IMR-90 (cell line): ENCODE measurements around the gene NR1I2. TPM values are rescaled to one million over a fixed set of nuclear protein-coding genes. Genes with fewer than 3 reads are reported as not detected.

Experiments
- ATAC-seq: fragments of 200-7000 bp; cut with Tn5 transposase; 2 replicates; pipeline ENCODE4 v1.9.1; 2020; ENCODE audit warnings: low read depth, mild to moderate bottlenecking, moderate library complexity
- BruUV-seq: library from RNA; stranded (reverse); fragments of 400-500 nt; replicated peaks from 2 replicates; lab custom pipeline; 2021; lab: Mats Ljungman, UMichigan
- CTCF ChIA-PET: fragments of 300-600 bp; formaldehyde crosslinking; extraction: SDS; loops from one replicate; lab custom pipeline; 2021; ENCODE audit warnings: antibody characterized with exemption; lab: Yijun Ruan, JAX
- POLR2A ChIA-PET: fragments of 300-600 bp; sonication (Branson Sonifier 250); formaldehyde crosslinking; loops from one replicate; lab custom pipeline; 2022; ENCODE audit warnings: antibody characterized with exemption; ENCODE audit not compliant: unreplicated experiment; lab: Charles Lee
- DNase-seq: peaks from one replicate; pipeline ENCODE4 v3.0.0; 2013
- H2AFZ ChIP-seq: replicated peaks from 2 replicates; pipeline ENCODE3; 2013; ENCODE audit warnings: low read length, mild to moderate bottlenecking; ENCODE audit not compliant: poor library complexity
- H2AK5ac ChIP-seq: 2 replicates; pipeline ENCODE4 v1.6.1; 2013; ENCODE audit warnings: low read depth, low read length, inconsistent platforms
- H2AK9ac ChIP-seq: replicated peaks from 2 replicates; pipeline ENCODE3; 2013; ENCODE audit warnings: mild to moderate bottlenecking, low read depth, low read length, moderate library complexity; ENCODE audit not compliant: poor library complexity
- H2BK120ac ChIP-seq: 2 replicates; pipeline ENCODE4 v1.6.1; 2013; ENCODE audit warnings: low read depth, low read length, inconsistent platforms
- H2BK15ac ChIP-seq: 3 replicates; pipeline ENCODE4 v1.6.1; 2013; ENCODE audit warnings: low read depth, low read length, inconsistent platforms
- H2BK20ac ChIP-seq: 2 replicates; pipeline ENCODE4 v1.6.1; 2013; ENCODE audit warnings: low read depth, mild to moderate bottlenecking, inconsistent platforms, low read length, moderate library complexity
- H2BK5ac ChIP-seq: 2 replicates; pipeline ENCODE4 v1.6.1; 2013; ENCODE audit warnings: mild to moderate bottlenecking, low read depth, low read length, inconsistent platforms; ENCODE audit not compliant: poor library complexity, severe bottlenecking
- H3K14ac ChIP-seq: replicated peaks from 2 replicates; pipeline ENCODE4 v1.6.1; 2013; ENCODE audit warnings: low read depth, low read length, inconsistent platforms
- H3K18ac ChIP-seq: 2 replicates; pipeline ENCODE4 v1.6.1; 2013; ENCODE audit warnings: low read depth, low read length, control low read depth
- H3K23ac ChIP-seq: 2 replicates; pipeline ENCODE4 v1.6.1; 2013; ENCODE audit warnings: low read depth, low read length, inconsistent platforms
- H3K27ac ChIP-seq: 2 replicates; pipeline ENCODE4 v1.5.1; 2013; ENCODE audit warnings: mild to moderate bottlenecking, control low read depth, low read length; ENCODE audit not compliant: insufficient read depth
- H3K27me3 ChIP-seq: 2 replicates; pipeline ENCODE4 v1.6.1; 2013; ENCODE audit warnings: low read length; ENCODE audit not compliant: control insufficient read depth, insufficient read depth
- H3K36me3 ChIP-seq: 2 replicates; pipeline ENCODE4 v1.6.1; 2013; ENCODE audit warnings: low read length, mixed read lengths; ENCODE audit not compliant: control insufficient read depth, insufficient read depth
- H3K4ac ChIP-seq: 2 replicates; pipeline ENCODE4 v1.6.1; 2013; ENCODE audit warnings: low read depth, low read length, inconsistent platforms
- H3K4me1 ChIP-seq: 2 replicates; pipeline ENCODE4 v1.6.1; 2013; ENCODE audit warnings: low read length, mixed read lengths; ENCODE audit not compliant: control insufficient read depth, insufficient read depth
- H3K4me2 ChIP-seq: 2 replicates; pipeline ENCODE4 v1.6.1; 2013; ENCODE audit warnings: low read depth, mild to moderate bottlenecking, control low read depth, low read length, moderate library complexity
- H3K4me3 ChIP-seq: 2 replicates; pipeline ENCODE4 v1.5.1; 2013; ENCODE audit warnings: low read depth, mild to moderate bottlenecking, control low read depth, low read length, moderate library complexity; ENCODE audit not compliant: insufficient read depth
- H3K56ac ChIP-seq: 2 replicates; pipeline ENCODE4 v1.6.1; 2013; ENCODE audit warnings: low read length, inconsistent platforms; ENCODE audit not compliant: insufficient read depth; ENCODE audit errors: extremely low read depth
- H3K79me1 ChIP-seq, 2 experiments: 2 replicates each; pipeline ENCODE4 v1.6.1; 2013; ENCODE audit warnings: low read length in 2 of 2, inconsistent platforms in 1 of 2, low read depth in 1 of 2
- H3K9ac ChIP-seq: 2 replicates; pipeline ENCODE4 v1.6.1; 2013; ENCODE audit warnings: low read depth, low read length, control low read depth
- H3K9me1 ChIP-seq: 2 replicates; pipeline ENCODE4 v1.6.1; 2013; ENCODE audit warnings: low read length, inconsistent platforms; ENCODE audit not compliant: insufficient read depth
- H3K9me3 ChIP-seq: 2 replicates; pipeline ENCODE4 v1.6.1; 2013; ENCODE audit warnings: low read length; ENCODE audit not compliant: control insufficient read depth, insufficient read depth
- H4K20me1 ChIP-seq: 2 replicates; pipeline ENCODE4 v1.6.1; 2013; ENCODE audit warnings: low read length, inconsistent platforms; ENCODE audit not compliant: insufficient read depth
- H4K5ac ChIP-seq: 2 replicates; pipeline ENCODE4 v1.6.1; 2013; ENCODE audit warnings: mild to moderate bottlenecking, low read depth, low read length, control low read depth
- H4K8ac ChIP-seq, 2 experiments: 2 replicates each; pipeline ENCODE4 v1.6.1; 2013; ENCODE audit warnings: low read depth in 2 of 2, low read length in 2 of 2, control low read depth in 1 of 2, inconsistent platforms in 1 of 2
- H4K91ac ChIP-seq: 2 replicates; pipeline ENCODE4 v1.6.1; 2013; ENCODE audit warnings: low read depth, low read length, inconsistent platforms; ENCODE audit not compliant: insufficient read depth
- BHLHE40 ChIP-seq: fragments of 150-350 bp; IDR thresholded peaks from 2 replicates; pipeline ENCODE4 v1.6.1; 2016; ENCODE audit warnings: mild to moderate bottlenecking, low read depth, low read length
- CHD1 ChIP-seq: IDR thresholded peaks from 2 replicates; pipeline ENCODE4 v1.6.1; 2012; ENCODE audit warnings: low read depth, low read length, improper control_type of control experiment
- FOS ChIP-seq: fragments of 150-350 bp; IDR thresholded peaks from 2 replicates; pipeline ENCODE4 v1.6.1; 2016; ENCODE audit warnings: low read depth, low read length
- POLR2A ChIP-seq: IDR thresholded peaks from 2 replicates; pipeline ENCODE4 v1.6.1; 2012; ENCODE audit warnings: mild to moderate bottlenecking, low read depth, low read length
- RFX5 ChIP-seq: IDR thresholded peaks from 2 replicates; pipeline ENCODE4 v1.8.0; 2012; ENCODE audit warnings: low read depth, mild to moderate bottlenecking, low read length, moderate library complexity
- WGBS, 2 experiments: methylation state at CpG; one replicate each; pipeline versions ENCODE4 v1.1.5 to v1.1.7; 2013; ENCODE audit warnings: missing lambda C conversion rate in 2 of 2; ENCODE audit not compliant: insufficient read length in 1 of 2; ENCODE audit errors: extremely low coverage in 2 of 2; 5-methylcytosine and 5-hydroxymethylcytosine counted together
- dilution Hi-C: fragments of 300-500 bp; cut with HindIII; formaldehyde crosslinking; loops from one replicate; pipeline ENCODE4 v1.14.3; 2018; ENCODE audit warnings: low sequenced_read_pairs; ENCODE audit not compliant: unreplicated experiment
- in situ Hi-C: fragments of 300-500 bp; cut with MboI; formaldehyde crosslinking; loops from 3 replicates; pipeline ENCODE4 v1.14.3; 2019; ENCODE audit warnings: low sequenced_read_pairs, inconsistent platforms, mixed read lengths
- intact Hi-C: fragments of 100-400 bp; cut with micrococcal nuclease; formaldehyde crosslinking; loops from 2 replicates; pipeline ENCODE4 v1.10.0; 2022
- polyA plus RNA-seq, 3 experiments: library from polyadenylated mRNA; depleted of rRNA; stranded (reverse); fragments of >200 nt; gene quantifications; 2 replicates each; pipeline ENCODE4 v1.2.3, GENCODE V29; 2012; ENCODE audit warnings: low replicate concordance in 1 of 3
- total RNA-seq: library from RNA; depleted of rRNA; stranded (reverse); fragments of >200 nt; gene quantifications from 2 replicates; pipeline ENCODE4 v1.2.3, GENCODE V29; 2012

The NR1I2 gene
- total and polyA plus RNA-seq, 2 of the 4 experiments (the other 2 are of a cell fraction) = not detected

GRCh38 chr3:119834754-119835370, 53.0 kb downstream of the NR1I2 start:
- Histone ChIP-seq H4K20me1 (peaks cover 13% of the 10 kb centered on the region; the same call in 1 of the 2 replicates), H3K4ac (no peak overlapping the region), H3K4me1 (peaks cover 3% of the 10 kb centered on the region; the same call in 1 of the 2 replicates), H3K9me1 (peaks cover 4% of the 10 kb centered on the region; the same call in 1 of the 2 replicates), H3K27ac (no peak overlapping the region), H3K56ac (no peak overlapping the region), H3K18ac (no peak overlapping the region), H3K4me2 (no peak overlapping the region), H4K8ac (no peak overlapping the region), H2AK5ac (no peak overlapping the region), H3K36me3 (0 out of 2 replicates have a peak, but pooled peaks cover 2% of the 10 kb centered on the region), H3K27me3 (no peaks in the 10 kb centered on the region), H2AFZ (no peak overlapping the region), H3K23ac (no peak overlapping the region), H2BK20ac (no peak overlapping the region), H3K79me1 (peaks cover 3 to 11% of the 10 kb centered on the region in 2 experiments; a peak in 3 of 4 replicates), H2BK15ac (no peak overlapping the region), H3K4me3 (no peak overlapping the region), H3K9me3 (no peaks in the 10 kb centered on the region), H3K9ac (no peak overlapping the region), H2AK9ac (no peak overlapping the region), H3K14ac (no peak overlapping the region), H4K91ac (no peak overlapping the region), H2BK120ac (no peak overlapping the region), H4K5ac (no peak overlapping the region), H2BK5ac (no peak overlapping the region)
- intact Hi-C loops (no loop called here), in situ Hi-C loops (no loop called here), dilution Hi-C loops (no loop called here)
- ATAC-seq (no peak), DNase-seq (no peak)
- ChIA-PET POLR2A (no interaction called here), CTCF (no interaction called here)
- no CpG with 5 or more reads among the region's 2 CpGs for WGBS, 2 experiments
- BruUV-seq = no TSS peak
- TF ChIP-seq RFX5 (no peak), BHLHE40 (no peak), FOS (no peak), POLR2A (no peak), CHD1 (no peak)
